Kidney epithelial cell (primary cell): ENCODE data around the gene NR3C2. TPM values are rescaled to one million over a fixed set of nuclear protein-coding genes. Genes with fewer than 3 reads are reported as not detected.

Experiments
- DNase-seq: peaks from one replicate; pipeline ENCODE4 v3.0.0-alpha.2; 2010; ENCODE audit warnings: low read depth
- H3K27me3 ChIP-seq: 2 replicates; pipeline ENCODE4 v1.6.0; 2011; ENCODE audit warnings: low read length; ENCODE audit not compliant: control insufficient read depth, insufficient read depth
- H3K36me3 ChIP-seq: 2 replicates; pipeline ENCODE4 v1.5.1; 2011; ENCODE audit warnings: low read length; ENCODE audit not compliant: control insufficient read depth, insufficient read depth
- H3K4me3 ChIP-seq: 2 replicates; pipeline ENCODE4 v1.5.1; 2011; ENCODE audit warnings: low read depth, mild to moderate bottlenecking, control low read depth, low read length
- total RNA-seq: library from RNA; depleted of rRNA; stranded (reverse); fragments of >200 nt; gene quantifications from 2 replicates; pipeline ENCODE4 v1.2.3, GENCODE V29; 2015
- TF ChIP-seq, protein P1 (sequence below): IDR thresholded peaks from 2 replicates; pipeline ENCODE4 v1.5.1; 2011; ENCODE audit warnings: mild to moderate bottlenecking, moderate library complexity, low read length, control low read depth, inconsistent platforms; ENCODE audit not compliant: insufficient read depth, poor library complexity, severe bottlenecking

The NR3C2 gene
- total RNA-seq, 1 donor from 2014 or later: 6.5 TPM

GRCh38 chr4:148095346-148095923 lies 346.8 kb downstream of the NR3C2 start:
- Histone ChIP-seq H3K27me3 (no peaks in the 10 kb centered on the region), H3K4me3 (no peak overlapping the region), H3K36me3 (no peaks in the 10 kb centered on the region)
- DNase-seq: no peak
- TF ChIP-seq, protein P1, sequence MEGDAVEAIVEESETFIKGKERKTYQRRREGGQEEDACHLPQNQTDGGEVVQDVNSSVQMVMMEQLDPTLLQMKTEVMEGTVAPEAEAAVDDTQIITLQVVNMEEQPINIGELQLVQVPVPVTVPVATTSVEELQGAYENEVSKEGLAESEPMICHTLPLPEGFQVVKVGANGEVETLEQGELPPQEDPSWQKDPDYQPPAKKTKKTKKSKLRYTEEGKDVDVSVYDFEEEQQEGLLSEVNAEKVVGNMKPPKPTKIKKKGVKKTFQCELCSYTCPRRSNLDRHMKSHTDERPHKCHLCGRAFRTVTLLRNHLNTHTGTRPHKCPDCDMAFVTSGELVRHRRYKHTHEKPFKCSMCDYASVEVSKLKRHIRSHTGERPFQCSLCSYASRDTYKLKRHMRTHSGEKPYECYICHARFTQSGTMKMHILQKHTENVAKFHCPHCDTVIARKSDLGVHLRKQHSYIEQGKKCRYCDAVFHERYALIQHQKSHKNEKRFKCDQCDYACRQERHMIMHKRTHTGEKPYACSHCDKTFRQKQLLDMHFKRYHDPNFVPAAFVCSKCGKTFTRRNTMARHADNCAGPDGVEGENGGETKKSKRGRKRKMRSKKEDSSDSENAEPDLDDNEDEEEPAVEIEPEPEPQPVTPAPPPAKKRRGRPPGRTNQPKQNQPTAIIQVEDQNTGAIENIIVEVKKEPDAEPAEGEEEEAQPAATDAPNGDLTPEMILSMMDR: no peak

- Histone ChIP-seq H3K27me3 (no peaks in the 10 kb centered on the region), H3K4me3 (no peak overlapping the region)
- no peak for DNase-seq
Measured at GRCh38 chr4:148094149-148094548, 348.1 kb downstream of the NR3C2 start.

GRCh38 chr4:148093065-148093464 lies 349.1 kb downstream of the NR3C2 start:
- TF ChIP-seq, protein P1: no peak
- Histone ChIP-seq H3K27me3 (no peaks in the 10 kb centered on the region), H3K36me3 (no peaks in the 10 kb centered on the region), H3K4me3 (no peak overlapping the region)
- no peak for DNase-seq

More at GRCh38 chr4:148094149-148094548, 348.1 kb downstream of the NR3C2 start:
- H3K36me3 ChIP-seq: no peaks in the 10 kb centered on the region
- TF ChIP-seq, protein P1: no peak

- H3K36me3 ChIP-seq: no peaks in the 10 kb centered on the region
- no peak for DNase-seq
- H3K27me3 ChIP-seq: no peaks in the 10 kb centered on the region
- H3K4me3 ChIP-seq: no peak overlapping the region
- TF ChIP-seq, protein P1: no peak
Measured at GRCh38 chr4:148092316-148093014, 349.7 kb downstream of the NR3C2 start.

DNA sequence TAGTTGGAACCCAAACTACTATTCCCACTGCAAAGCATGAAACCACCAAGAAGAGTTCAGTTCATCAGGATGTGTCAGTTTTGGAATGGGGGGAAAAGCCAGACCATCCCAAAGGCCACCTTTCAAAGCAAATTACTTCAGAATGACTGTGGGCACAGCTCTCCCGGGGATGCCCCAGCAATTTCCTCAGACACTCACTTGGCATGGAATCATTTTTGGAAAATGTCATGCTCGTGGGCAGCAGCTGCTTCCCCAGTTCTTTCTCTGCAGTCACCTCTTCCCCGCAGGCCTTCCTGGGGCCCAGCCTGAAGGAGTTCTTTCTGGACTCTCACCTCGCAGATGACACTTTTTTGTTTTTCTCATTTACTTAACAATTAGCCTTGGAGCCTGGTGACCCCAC lies 350.3 kb downstream of the NR3C2 start:
- no peak overlapping the region for H3K4me3 ChIP-seq
- H3K36me3 ChIP-seq: no peaks in the 10 kb centered on the region
- TF ChIP-seq, protein P1: no peak
- no peaks in the 10 kb centered on the region for H3K27me3 ChIP-seq
- no peak for DNase-seq
